Activated effector memory CD4-positive, alpha-beta T cell treated with anti-CD3 and anti-CD28 coated beads, Interleukin-2, amount 50 U/mL, for 16 hours (primary cell): Measurements from ENCODE around the gene ADGRB2.

Experiments
- DNase-seq: peaks from one replicate; pipeline ENCODE4 v3.0.0-alpha.2; 2020

The ADGRB2 gene, protein sequence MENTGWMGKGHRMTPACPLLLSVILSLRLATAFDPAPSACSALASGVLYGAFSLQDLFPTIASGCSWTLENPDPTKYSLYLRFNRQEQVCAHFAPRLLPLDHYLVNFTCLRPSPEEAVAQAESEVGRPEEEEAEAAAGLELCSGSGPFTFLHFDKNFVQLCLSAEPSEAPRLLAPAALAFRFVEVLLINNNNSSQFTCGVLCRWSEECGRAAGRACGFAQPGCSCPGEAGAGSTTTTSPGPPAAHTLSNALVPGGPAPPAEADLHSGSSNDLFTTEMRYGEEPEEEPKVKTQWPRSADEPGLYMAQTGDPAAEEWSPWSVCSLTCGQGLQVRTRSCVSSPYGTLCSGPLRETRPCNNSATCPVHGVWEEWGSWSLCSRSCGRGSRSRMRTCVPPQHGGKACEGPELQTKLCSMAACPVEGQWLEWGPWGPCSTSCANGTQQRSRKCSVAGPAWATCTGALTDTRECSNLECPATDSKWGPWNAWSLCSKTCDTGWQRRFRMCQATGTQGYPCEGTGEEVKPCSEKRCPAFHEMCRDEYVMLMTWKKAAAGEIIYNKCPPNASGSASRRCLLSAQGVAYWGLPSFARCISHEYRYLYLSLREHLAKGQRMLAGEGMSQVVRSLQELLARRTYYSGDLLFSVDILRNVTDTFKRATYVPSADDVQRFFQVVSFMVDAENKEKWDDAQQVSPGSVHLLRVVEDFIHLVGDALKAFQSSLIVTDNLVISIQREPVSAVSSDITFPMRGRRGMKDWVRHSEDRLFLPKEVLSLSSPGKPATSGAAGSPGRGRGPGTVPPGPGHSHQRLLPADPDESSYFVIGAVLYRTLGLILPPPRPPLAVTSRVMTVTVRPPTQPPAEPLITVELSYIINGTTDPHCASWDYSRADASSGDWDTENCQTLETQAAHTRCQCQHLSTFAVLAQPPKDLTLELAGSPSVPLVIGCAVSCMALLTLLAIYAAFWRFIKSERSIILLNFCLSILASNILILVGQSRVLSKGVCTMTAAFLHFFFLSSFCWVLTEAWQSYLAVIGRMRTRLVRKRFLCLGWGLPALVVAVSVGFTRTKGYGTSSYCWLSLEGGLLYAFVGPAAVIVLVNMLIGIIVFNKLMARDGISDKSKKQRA (N-terminal part only)

DNA sequence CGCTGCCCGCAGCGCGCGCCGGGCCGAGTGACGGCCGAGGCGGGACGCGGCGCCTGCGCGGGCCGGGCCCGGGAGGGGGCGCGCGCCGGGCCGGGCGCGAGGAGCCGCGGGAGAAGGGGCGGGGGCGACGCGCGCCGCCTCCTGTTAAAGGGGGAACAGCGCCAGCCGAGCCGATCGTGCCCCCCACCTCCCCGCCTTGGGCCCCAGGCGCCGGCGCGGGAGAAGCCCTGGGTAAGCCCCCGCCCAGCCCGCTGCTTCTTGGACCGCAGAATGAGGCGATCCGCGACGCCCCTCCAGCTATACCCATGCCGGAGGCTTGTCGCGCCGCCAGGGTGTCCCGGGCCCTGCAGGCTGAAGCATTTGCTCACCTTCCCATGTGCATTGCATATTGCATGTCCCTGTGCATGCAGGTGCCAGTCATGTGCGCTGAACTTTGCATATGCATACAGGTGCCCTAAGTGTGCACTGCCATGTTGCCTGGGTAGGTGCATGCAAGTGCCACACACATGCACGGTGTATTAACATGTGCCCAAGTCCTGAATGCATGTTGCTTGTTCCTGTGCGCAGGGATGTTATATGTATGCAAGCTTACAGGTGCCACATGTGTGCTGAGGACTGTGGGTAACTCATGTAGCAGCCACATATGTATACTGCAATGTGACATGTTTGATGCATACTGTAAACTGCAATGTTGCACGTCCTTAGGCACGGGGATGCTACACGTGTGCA is at the start of gene ADGRB2:
TSS of gene ADGRB2 (minus strand) at position 29 of the 729 bp plus-strand sequence. CDS start 7,119 bp downstream, outside the sequence.
- no peak for DNase-seq

DNA sequence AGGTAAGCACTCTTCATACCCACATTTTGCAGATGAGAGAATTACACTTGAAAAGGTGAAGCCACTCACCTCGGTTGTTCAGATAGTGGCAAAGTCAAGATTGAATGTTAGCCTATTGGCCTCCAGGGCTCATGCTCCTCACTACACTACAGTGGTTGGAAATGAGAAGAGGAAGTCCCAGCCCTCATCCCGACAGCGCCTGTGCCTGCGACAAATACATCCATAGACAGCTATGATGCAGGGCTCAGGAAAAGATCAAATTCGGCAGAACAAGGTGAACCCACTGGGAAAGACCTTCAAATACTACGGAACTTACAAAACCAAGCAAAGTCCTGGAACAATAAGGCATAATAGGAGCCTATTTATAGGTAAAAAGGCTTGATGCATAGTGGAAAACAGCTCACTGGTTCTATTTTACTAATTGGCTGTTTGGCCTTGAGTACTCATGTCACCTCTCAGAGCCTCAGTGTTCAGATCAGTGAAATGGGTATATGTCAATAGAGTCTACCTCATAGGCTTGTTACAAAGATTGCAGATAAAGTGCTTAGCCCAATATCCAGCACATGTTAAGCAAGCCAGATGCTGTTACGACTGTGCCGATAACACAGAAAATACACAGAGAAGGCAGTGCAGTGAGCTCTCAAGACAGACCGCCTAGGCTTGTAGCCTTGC is 48.2 kb upstream of the ADGRB2 start:
- no peak for DNase-seq

DNA sequence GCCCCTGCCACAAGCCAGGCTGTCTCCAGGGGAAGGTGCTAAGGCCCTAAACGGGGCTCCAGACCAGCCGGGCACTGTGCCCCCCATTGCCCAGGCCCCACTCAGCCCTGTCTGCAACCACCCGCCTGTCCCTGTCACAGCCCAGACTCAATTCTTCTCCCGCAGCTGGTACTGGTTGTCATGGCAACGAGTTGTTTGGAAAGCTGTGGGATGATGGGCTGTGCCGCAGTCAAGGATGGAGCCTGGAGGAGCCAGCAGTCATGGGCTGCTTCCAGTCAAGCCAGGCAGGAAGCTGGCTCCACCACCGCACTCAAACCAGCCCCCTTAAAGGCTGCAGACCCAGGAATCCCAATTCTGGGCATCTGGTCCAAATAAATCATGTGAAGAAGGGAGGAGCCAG is 47.5 kb upstream of the ADGRB2 start:
- DNase-seq, result no peak

DNA sequence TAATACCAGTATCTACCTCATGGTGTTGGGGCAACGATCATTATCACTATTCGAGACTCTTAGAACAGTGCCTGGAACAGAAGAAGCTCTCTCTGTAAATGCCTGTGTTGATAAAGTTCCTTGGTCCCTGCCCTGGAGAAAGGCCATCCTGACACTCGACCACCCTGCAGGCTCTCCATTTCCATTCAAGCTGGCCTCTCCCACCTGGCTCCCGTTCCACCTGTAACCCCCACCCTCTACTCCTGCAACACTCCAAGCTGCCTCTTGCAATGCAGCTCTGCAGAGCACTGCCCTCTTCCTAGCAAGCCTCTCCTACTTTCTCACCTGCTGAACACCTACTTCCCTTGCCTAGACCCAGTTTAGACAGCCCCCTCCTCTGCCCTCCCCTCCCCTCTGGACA is 45.6 kb upstream of the ADGRB2 start:
- no peak for DNase-seq

DNA sequence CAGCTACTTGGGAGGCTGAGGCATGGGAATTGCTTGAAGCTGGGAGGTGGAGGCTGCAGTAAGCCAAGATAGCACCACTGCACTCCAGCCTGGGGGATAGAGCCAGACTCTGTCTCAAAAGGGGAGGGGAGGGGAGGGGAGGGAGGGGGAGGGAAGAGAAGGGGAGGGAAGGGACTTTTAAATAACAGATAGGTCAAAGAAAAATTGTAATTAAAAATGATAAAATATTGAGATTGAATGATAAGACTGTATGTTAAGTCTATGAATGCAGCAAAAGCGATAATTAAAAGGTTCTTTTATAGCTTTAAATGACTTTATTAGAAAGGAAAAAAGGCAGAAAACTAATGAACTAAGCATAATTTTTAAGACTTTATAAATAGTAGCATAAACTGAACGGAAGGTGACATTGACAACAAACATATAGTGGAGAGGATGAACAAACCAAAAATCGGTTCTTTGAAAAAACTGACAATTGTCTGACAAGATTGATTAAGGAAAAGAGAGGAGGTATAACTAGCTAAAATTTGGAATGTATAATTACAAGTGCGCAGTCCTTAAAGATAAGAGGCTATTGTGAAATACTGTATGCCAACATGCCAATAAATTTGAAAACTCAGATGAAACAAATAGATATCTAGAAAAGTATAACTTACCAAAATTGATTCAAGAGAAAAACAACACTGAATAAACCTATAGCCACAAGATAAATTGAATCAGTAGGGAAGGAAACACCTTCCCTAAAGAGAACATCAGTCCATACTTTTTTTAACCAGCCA is 43.3 kb upstream of the ADGRB2 start:
- no peak for DNase-seq

DNA sequence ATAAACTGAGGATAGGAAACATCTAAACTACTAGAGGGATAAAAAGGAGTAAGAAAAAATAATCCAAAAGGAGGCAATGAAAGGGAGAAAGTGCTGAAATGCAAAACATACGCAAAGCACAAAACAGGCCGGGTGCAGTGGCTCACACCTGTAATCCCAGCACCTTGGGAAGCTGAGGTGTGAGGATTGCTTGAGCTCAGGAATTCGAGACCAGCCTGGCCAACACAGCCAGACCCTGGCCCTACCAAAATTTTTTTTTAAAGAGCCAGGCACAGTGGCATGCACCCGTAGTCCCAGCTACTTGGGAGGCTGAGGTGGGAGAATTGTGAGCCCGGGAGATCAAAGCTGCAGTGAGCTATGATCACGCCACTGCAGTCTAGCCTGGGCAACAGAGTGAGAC is 41.2 kb upstream of the ADGRB2 start:
- no peak for DNase-seq

DNA sequence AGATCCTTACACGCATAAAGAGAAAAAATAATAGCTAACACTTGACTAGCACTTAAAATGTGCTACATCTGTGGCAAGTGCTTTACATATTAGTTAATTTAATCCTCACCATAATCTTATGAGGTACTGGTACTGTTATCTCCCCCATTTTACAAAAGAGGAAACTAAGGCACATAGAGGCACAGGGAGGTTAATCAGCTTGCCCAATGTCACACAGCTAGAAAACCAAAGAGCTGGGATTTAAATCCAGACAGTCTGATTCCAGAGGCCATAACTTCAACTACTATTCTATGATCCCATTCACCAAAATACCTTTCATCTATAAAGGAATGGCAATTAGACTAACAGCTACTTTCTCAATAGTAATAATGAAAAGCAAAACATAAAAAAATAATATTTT is 40.0 kb upstream of the ADGRB2 start:
- DNase-seq, result no peak

DNA sequence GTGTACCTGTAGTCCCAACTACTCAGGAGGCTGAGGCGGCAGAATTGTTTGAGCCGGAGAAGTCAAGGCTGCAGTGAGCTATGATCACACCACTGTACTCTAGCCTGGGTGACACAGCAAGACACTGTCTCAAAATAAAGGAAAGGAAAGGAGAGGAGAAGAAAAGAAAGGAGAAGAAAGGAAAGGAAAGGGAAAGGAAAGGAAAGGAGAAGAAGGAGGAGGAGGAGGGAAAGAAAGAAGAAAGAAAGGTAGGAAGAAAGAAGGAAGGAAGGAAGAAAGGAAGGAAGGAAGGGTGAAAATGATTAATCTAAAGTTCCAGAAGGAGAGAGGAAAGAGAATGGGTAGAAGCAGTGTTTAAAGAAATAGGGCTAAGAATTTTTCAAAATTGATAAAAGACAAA is 39.5 kb upstream of the ADGRB2 start:
- no peak for DNase-seq

DNA sequence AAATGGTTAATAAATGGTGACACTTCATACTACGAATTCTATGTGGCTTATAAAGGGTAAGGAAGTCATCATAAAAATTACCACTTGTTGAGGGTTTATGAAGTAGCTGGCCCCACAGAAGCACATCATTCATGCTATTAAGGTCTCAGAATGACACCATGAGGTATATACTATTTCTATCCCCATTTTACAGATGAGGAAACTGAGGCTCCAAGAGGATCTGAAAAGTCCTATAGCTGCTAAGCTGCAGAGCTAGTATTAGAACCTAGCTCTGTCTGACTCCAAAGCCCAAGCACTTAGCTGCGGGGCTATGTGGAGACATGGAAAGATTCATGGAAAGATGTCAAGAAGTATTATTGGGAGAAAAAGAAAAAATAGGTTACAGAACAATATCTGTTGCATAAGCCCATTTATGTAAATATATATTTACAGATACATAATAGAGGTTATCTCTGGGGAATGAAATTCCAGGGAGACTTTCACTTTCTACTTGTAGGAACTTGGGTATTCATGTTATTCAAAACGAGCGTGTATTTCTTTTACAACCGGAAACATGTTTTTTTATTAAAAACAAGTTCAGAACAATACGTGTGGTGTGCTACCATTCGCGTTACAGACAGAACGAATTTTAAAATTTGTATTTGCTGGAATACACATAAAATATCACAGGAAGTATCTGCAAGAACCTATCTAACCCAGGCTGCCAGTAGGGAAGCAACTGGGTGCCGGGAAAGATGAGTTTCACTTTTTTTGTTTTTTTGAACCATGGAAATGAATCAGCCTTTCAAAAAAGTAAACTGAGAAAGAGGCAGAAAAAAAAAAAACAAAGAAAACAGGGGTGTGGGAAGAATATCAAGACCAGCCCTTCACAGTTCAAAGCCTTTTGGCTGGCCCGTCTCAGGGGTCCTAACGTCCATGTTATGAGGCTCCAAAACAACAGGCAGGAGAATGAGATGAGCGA is 38.3 kb upstream of the ADGRB2 start:
- DNase-seq, result no peak

DNA sequence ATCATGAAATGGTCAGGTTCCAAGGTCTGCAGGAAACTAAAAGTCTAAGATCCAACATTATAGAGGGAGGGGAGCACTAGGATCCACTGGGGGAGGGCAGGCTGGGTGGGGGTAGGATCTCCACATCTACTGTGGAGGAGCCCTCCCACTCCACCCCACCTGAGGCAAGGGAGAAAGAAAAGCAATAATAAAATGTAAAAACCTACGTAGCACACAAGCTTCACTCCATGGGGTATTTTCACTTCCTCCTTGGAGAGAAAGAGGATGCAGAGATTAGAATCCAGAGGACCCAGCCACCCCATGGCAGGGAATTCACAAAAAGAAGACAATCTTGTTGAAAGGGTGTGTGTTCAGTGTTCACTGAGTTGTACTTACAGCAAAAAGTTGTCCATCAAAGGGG is 37.3 kb upstream of the ADGRB2 start:
- DNase-seq, result no peak

DNA sequence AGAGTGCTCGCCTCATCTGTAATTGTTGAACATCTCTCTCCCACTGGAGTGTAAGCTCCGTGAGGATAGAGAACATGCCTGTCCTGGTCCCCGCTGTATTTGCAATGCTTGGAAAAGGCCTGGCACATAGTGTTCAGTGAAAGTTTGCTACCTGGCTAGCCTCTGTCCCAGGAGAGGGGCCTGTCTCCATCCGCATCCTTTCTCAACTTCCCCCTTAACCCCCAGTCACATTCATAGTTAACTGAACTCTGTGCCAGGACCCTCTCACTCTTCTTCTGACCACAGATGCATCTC is 36.5 kb upstream of the ADGRB2 start:
- DNase-seq, result no peak

DNA sequence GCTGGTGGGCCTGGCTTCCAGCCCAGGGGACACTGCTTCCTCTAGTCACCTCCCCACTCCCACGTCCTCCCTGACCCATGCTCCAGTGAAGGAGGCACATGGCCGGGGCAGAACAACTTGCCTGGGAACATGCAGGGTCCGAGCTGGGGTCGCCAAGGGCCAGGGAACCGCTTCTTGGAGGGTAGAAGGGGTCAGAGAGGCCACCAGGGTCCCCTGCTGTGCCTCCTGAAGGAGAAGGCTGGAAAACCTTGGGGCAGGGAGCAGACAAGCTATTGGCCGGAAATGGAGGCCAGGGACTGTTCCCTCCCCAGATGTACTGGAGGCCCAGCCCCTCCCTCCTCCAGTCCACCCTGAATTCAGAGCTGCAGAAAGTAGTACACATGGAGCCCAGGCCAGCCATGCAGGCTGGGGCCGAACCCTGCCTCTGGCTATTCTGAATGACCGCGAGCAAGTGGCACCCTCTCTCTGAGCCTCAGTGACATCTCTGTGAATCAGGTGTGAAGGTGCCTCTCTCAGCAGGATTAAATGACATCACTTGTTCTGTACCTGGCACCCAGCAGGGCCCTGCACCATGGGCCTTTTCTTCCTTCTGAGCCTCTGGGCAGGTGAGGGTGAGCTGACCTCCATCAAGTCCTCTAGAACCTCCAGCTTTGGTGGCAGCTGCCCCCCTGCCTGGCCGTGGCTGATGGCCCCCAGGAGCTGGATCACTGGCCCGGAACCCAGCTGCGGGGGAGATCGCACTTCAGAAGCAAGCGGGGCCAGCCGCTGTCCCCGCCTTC is 35.9 kb upstream of the ADGRB2 start:
- no peak for DNase-seq

DNA sequence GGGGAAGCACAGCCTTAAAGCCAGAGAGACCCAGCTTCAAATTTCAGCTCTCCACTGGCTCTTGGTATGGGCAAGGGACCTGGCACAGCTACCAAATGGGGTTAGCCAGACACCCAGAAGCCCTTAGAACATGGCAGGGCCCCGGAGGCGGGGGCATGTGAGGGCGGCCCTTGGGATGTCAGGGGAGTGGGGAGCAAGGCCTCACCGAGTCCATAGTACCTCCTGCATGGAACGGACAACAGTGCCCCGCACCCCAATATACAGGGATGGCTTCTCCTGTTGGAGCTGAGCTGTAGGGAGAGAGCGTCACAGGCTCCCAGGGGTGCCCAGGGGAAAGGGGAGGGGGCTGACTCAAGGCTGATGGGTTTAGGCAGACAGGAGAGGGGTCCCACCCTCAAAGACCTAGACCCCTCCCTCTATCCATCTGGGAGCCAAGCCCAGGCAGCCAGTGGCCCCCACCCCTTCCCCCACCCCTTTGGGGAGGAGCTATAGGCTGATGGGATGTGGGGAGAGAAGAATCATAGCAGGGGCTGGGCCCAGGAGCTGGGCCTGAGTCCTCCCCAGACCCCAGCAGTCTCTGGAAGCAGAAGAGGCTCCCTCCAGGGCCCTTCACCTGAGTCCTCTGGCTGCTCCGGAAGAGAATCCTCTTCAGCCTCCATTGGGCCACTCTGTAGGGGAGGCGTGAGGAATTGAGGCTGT is 35.2 kb upstream of the ADGRB2 start:
- DNase-seq, result no peak

DNA sequence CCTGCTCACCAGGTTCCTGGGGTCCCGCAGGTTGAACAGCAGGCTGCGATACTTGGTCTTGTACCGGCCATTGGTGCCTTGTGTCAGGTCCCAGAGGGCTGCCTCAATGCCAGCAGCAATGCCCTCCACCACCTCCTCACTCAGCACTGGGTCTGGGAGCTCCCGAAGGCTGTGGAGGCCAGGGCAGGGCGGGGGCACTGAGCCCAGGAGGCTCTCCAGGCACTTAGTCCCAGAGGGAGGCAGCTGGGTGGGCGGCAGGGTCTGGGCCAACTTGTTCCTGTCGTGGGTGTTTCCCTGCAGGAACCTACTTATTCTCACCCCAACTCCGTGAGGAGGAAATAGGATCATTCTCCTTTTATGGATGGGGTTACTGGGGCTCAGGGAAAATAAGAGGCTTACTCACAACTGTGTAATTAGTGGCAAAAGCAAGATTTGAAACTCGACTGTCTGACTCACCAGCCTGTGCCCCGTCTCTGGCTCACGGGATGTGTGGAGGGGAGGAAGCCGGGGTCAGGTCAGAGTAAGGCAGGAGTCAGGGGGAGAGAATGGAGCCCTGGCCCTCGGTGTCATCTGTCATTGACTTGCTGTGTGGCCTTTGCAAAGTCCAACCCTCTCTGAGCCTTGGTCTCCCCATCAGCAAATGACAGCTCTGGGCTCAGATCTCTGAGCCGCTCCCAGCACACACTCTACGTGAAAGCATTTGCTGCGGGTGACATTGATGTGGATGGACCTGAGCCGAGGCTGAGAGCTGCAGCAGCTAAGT is 34.5 kb upstream of the ADGRB2 start:
- DNase-seq, result no peak

DNA sequence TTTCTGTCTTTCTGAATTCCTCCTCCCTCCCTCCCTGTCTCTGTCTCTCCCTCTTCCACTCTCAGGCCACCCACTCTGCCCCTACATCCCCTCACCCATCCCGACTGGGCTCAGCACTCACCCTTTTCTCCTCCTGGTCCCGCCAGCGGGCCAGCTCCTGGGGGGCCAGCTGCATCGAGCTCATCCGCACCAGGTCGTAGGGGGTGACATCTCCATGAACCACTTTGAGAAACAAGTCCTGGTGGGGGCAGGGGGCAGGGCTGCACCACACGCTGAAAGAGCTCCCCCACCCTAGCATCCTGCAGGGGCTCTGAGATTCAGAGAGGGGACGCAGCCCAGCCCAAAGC is 33.9 kb upstream of the ADGRB2 start:
- DNase-seq, result no peak

DNA sequence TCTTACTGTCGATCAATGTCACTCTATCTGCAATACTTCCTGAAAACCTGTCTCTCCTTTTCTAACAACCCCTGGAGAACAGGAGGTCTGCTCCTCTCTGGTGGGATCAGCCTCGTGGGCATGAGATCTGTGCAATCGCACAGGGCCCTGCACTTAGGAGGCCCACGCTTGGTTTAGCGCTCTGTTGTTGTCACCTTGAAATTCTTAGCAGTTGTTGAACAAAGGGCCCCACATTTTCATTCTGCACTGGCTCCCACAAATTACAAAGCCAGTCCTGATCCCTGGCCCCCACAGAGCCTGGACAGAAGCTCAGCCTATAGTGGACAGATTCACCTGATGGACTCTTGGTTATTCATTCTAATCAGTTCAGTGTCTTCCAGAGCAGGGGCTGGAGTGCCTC is 33.1 kb upstream of the ADGRB2 start:
- no peak for DNase-seq

DNA sequence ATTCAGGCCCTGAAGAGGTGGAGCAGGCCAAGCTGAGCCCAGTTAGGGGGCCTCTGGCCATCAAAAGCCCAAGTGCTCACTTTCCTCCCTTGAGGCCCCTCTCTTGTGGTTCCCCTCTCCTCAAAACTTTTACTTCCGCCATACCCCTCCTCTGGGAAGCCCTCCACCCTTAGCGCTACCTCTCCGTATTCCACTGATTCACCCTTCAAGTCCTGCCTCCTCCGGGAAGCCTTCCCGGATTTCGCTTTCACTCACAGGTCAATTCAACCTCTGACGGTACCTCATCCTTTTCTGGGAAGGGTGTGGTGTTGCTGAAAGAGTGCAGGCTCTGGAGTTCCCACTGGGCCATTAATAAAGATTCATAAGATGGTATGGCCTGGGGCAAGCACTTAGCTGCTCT is 32.6 kb upstream of the ADGRB2 start:
- no peak for DNase-seq
